ENCODE results near the gene TM4SF4. TPM values are rescaled to one million over a fixed set of nuclear protein-coding genes. Genes with fewer than 3 reads are reported as not detected.
A peak's percentile ranks its signal among the peaks of the same experiment; 100 is the strongest.

Gene TM4SF4
- total RNA-seq, 1 experiment from 2014 or later = not detected

GRCh38 chr3:149455366-149455765, 19.1 kb upstream of the TM4SF4 start:
- DNase-seq (ENCODE audit: low read depth) = no peak

- DNase-seq (ENCODE audit: low read depth) = no peak
Observed at GRCh38 chr3:149455989-149456388, 18.5 kb upstream of the TM4SF4 start.

- no peak for DNase-seq (ENCODE audit: low read depth)
Observed at GRCh38 chr3:149459491-149460059, 14.9 kb upstream of the TM4SF4 start.

- no peak for DNase-seq (ENCODE audit: low read depth)
Observed at GRCh38 chr3:149460117-149460516, 14.4 kb upstream of the TM4SF4 start.

GRCh38 chr3:149462051-149462450, 12.4 kb upstream of the TM4SF4 start:
- no peak for DNase-seq (ENCODE audit: low read depth)

GRCh38 chr3:149462581-149463011, 11.9 kb upstream of the TM4SF4 start:
- DNase-seq (ENCODE audit: low read depth) = peak; percentile 83

GRCh38 chr3:149463921-149464320, 10.6 kb upstream of the TM4SF4 start:
- no peak for DNase-seq (ENCODE audit: low read depth)

- no peak for DNase-seq (ENCODE audit: low read depth)
Observed at GRCh38 chr3:149464542-149465328, 9.8 kb upstream of the TM4SF4 start.

GRCh38 chr3:149465351-149465883, 9.1 kb upstream of the TM4SF4 start:
- DNase-seq (ENCODE audit: low read depth) = no peak

GRCh38 chr3:149466192-149466591, 8.3 kb upstream of the TM4SF4 start:
- DNase-seq (ENCODE audit: low read depth) = peak; percentile 93

- DNase-seq (ENCODE audit: low read depth) = no peak
Observed at GRCh38 chr3:149468504-149469212, 5.8 kb upstream of the TM4SF4 start.

- no peak for DNase-seq (ENCODE audit: low read depth)
Observed at GRCh38 chr3:149470381-149470780, 4.1 kb upstream of the TM4SF4 start.

- DNase-seq (ENCODE audit: low read depth) = peak; percentile 70
Observed at GRCh38 chr3:149472030-149472797, 2.3 kb upstream of the TM4SF4 start.

GRCh38 chr3:149473357-149474249, 894 bp upstream of the TM4SF4 start:
- peak; percentile 99 for DNase-seq (ENCODE audit: low read depth)

GRCh38 chr3:149475451-149476060, 1.1 kb downstream of the TM4SF4 start:
- peak; percentile 31 for DNase-seq (ENCODE audit: low read depth)

- DNase-seq (ENCODE audit: low read depth) = no peak
Observed at GRCh38 chr3:149476225-149476624, 1.7 kb downstream of the TM4SF4 start.

GRCh38 chr3:149479621-149480325, 5.3 kb downstream of the TM4SF4 start:
- DNase-seq (ENCODE audit: low read depth) = peak; percentile 38

- DNase-seq (ENCODE audit: low read depth) = peak; percentile 91
Observed at GRCh38 chr3:149480326-149481017, 6.0 kb downstream of the TM4SF4 start.

- DNase-seq (ENCODE audit: low read depth) = no peak
Observed at GRCh38 chr3:149481056-149481455, 6.6 kb downstream of the TM4SF4 start.

Data from M059J (cell line).